ENCODE measurements around the gene CYP2D6.

DNA sequence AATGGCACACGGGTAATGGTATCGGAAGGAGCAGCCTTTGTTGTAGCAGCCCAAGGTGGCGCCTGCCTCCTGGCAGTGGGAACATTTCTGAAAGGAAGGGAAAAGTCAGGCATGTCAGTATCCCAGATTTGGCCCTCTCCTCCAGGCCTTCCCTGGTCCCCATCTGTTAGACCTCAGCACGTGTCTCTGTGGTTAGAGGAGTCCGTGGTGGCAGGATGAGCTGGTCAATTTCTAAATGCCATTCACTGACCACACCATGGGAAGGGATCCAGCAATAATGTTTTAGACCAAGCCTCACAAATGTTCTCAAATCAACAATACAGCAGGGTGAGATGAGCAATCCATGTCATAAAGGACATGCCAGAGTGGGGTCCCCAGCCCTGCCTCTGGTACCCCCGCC, 49.0 kb upstream of the CYP2D6 start:
- no peak for TF ChIP-seq ZNF232 (CRISPR knock-in tag; IDR thresholded peaks at IDR 0.05)
- TF ChIP-seq, protein P1, sequence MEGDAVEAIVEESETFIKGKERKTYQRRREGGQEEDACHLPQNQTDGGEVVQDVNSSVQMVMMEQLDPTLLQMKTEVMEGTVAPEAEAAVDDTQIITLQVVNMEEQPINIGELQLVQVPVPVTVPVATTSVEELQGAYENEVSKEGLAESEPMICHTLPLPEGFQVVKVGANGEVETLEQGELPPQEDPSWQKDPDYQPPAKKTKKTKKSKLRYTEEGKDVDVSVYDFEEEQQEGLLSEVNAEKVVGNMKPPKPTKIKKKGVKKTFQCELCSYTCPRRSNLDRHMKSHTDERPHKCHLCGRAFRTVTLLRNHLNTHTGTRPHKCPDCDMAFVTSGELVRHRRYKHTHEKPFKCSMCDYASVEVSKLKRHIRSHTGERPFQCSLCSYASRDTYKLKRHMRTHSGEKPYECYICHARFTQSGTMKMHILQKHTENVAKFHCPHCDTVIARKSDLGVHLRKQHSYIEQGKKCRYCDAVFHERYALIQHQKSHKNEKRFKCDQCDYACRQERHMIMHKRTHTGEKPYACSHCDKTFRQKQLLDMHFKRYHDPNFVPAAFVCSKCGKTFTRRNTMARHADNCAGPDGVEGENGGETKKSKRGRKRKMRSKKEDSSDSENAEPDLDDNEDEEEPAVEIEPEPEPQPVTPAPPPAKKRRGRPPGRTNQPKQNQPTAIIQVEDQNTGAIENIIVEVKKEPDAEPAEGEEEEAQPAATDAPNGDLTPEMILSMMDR (IDR thresholded peaks at IDR 0.05): no peak
- TF ChIP-seq, protein P2, sequence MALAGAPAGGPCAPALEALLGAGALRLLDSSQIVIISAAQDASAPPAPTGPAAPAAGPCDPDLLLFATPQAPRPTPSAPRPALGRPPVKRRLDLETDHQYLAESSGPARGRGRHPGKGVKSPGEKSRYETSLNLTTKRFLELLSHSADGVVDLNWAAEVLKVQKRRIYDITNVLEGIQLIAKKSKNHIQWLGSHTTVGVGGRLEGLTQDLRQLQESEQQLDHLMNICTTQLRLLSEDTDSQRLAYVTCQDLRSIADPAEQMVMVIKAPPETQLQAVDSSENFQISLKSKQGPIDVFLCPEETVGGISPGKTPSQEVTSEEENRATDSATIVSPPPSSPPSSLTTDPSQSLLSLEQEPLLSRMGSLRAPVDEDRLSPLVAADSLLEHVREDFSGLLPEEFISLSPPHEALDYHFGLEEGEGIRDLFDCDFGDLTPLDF (CRISPR knock-in tag; IDR thresholded peaks at IDR 0.05): no peak
- no peak for TF ChIP-seq GTF2I (CRISPR knock-in tag; conservative IDR thresholded peaks at IDR 0.05)
- TF ChIP-seq ZNF263 (CRISPR knock-in tag; IDR thresholded peaks at IDR 0.05; ENCODE audit: low read depth): no peak
